GM18873 (cell line): ENCODE measurements around the gene NCKAP5L.
A peak's percentile ranks its signal among the peaks of the same experiment; 100 is the strongest.
"Not testable (repeated sequence)": the region's sequence is repeated elsewhere in the genome, so short reads cannot be mapped to it uniquely, and the experiment has no call there.

Source experiments
- ATAC-seq: cut with Tn5 transposase; IDR thresholded peaks from one replicate; pipeline ENCODE4 v1.9.1; 2021; ENCODE audit warnings: mild to moderate bottlenecking, moderate library complexity, moderate number of reproducible peaks; ENCODE audit not compliant: unreplicated experiment, low FRiP score

Gene NCKAP5L

DNA sequence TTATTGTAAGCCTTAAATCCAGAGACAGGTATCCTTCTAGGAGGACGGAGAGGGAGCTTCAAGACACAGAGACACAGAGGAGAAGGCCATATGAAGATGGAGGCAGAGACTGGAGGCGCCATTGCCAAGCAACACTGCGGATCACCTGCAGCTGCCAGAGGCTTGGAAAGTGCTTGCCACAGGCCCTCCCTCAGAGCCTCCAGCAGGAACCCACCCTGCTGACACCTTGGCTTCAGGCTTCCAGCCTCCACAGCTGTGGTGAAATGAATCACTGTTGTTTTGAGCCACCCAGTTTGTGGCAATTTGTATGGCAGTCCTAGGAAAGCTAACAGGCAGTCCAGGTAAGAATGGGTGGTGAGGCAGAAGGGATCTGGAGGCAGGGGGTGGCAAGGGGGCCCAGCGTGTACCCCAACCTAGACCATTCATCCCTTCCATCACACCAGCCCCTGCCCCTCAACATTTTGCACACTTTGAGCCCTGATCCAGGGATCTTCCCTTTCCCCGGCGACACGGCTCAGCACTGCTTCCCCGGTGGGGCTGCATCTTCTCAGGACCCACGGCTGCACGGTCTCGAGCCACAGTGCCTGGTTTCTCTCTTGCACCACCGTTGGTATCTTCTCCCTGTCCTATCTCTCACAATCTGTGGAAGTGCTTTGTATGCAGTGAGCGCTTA is 37.0 kb upstream of the NCKAP5L start:
- ATAC-seq = no peak

DNA sequence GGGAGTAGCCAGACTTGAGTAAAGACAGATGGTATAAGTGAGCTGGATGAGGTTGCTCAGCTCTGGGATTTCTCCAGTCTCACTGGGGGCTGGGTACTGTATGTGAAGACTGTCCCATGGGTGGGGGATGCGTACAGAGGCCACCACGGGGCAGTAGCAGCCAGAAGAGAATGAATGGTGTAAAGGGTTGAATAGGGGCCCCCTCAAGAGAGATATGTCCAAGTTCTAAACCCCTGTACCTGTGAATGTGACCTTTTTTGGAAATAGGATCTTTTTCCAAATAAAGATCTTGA is 36.5 kb upstream of the NCKAP5L start:
- ATAC-seq = no peak

DNA sequence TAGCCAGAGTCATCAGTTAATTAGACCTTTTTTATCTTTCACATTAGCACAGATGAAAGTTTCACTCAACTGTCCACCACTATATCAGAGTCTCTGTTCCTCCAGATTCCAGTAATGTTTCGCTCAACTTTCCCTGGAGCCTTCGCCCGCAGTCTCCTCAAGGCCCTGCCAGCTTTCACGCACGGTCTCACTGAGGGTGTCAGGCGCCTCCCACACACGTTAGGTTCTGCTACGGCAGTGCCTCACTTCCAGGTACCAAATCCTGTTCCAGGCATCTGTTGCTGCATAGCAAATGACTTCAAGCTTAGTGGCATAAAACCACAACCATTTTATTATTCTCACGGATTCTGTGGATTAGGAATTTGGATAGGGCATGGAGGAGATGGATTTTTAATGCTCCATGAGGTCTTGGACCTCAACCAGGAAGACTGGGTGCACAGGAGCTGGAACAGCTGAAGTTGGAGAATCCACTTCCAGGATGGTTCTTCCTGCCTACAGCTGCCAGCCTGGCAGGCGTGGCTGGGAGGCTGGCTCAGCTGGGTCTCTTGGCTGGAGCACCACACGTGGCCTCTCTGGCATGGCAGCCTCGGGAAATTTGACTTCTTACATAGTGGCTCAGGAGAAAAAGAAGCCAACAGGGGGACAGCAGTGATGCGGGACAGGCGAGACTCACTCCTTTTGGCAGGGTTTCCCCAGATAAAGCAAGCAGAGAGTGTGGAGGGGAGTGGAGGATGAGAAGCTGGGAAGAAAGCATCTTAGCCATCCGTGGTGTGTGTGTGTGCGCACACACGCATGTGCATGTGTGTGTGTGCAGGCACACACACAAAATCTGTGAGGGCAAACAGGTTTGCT is 36.0 kb upstream of the NCKAP5L start:
- no peak for ATAC-seq

DNA sequence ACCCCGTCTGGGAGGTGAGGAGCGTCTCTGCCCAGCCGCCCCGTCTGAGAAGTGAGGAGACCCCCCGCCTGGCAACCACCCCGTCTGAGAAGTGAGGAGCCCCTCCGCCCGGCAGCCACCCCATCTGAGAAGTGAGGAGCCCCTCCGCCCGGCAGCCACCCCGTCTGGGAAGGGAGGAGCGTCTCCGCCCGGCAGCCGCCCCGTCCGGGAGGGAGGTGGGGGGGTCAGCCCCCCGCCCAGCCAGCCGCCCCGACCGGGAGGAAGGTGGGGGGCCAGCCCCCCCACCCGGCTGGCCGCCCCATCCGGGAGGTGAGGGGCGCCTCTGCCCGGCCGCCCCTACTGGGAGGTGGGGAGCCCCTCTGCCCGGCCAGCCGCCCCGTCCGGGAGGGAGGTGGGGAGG is 32.7 kb upstream of the NCKAP5L start:
- not testable (repeated sequence) for ATAC-seq

DNA sequence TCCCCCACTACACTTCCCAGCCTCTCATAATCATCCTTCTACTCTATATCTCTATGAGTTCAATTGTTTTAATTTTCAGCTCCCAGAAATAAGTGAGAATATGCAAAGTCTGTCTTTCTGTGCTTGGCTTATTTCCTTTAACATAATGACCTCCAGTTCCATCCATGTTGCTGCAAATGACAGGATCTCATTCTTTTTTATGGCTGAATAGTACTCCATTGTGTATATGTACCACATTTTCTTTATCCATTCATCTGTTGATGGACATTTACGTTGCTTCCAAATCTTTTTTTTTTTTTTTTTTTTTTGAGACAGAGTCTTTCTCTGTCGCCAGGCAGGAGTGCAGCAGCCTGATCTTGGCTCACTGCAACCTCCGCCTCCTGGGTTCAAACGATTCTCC is 27.7 kb upstream of the NCKAP5L start:
- ATAC-seq = not testable (repeated sequence)

DNA sequence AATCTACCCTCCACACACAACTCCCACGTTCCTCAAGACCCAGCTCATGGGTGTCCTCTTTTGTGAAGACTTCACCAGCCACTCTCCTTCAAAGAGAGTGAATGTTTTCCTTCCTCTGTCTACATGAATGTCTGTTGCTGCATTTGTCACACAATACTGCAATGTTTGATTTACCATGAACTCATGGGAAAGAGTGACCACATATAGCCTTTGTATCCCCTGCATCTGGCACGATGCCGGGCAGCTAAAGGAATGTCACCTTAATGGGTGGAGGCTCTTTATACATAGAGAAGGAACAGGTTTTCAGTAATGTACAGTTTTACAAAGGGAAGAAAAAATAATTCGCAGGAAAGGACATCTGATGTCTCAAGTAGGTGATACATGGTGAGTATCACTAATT is 26.8 kb upstream of the NCKAP5L start:
- no peak for ATAC-seq

DNA sequence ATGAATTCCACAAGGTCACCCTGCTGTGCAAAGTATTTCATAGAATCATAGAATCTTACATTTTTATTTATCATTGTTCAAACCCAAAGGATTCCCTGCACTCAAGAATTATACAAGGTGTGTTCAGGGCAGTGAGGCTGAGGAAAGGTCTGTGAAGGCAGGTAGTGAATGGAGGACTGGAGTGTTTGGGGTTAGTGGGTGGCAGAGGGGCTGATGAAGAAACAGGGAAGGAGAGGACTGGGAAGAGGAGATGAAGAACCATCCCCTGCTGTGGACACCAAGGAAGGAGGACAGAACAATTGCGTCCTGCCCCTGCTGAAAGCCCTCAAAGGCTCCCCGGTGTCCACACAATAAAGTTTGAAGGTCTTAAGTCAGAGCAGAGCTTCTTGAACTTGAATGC is 25.5 kb upstream of the NCKAP5L start:
- ATAC-seq = no peak

DNA sequence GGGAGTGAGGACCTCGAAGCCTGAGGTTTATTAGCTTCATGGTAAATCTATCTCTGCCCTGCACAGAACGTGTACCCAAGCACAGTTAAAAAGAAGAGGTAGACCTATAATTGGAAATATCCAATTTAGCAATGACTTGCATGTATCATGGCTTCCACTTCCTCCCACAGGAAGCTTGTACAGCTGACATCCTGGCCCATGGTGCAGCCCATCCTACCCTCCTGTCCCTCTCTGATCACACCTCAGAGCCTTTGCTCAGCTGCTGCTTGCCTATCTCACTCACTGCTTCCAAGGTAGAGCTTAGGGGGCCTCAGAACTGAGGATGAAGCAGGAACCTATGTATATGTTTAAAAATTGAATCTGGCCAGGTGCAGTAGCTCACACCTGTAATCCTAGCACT is 18.9 kb upstream of the NCKAP5L start:
- no peak for ATAC-seq

DNA sequence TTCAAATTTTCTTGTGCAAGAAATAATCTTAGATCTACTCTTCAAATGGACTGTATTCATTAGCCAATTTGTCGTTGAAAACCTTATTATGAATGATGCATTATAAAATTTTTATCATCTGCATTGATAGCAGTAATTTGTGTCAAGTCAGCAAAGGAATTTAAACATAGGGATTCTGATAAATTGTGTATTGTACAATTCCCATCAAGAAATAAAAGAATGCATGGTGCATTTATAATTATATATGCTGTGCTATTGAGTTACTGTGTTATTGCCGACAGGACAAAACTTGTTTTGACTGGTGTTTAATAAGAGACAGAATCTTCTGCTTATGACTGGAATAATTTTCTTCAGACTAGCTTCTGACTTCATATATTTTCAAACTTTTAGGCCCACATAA is 17.8 kb upstream of the NCKAP5L start:
- ATAC-seq = no peak

DNA sequence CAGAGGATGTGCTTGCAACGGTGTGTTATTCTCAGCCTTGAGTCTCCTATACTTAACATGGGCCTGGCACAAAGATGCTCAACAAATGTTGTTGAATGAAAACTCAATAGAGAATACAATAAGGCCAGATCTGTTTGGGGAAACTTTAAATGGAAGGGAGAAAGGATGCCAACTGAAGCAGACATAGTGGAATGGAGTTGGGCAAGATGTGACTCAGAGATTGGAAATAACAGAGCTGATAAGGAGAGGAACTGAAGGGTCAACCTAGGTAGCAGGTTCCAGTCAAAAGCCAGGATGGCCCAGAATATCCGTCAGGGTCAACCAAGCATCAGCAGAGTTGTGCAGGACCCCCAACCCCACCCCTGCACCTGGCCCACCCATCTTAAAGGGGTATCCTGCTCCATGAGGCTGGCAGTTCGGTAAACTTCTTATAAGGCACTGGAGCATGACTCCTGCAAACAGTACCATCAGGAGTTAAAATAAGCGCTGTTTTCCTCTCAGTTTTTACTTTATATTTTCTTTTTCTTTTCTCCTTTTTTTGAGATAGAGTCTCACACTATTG is 15.7 kb upstream of the NCKAP5L start:
- no peak for ATAC-seq

DNA sequence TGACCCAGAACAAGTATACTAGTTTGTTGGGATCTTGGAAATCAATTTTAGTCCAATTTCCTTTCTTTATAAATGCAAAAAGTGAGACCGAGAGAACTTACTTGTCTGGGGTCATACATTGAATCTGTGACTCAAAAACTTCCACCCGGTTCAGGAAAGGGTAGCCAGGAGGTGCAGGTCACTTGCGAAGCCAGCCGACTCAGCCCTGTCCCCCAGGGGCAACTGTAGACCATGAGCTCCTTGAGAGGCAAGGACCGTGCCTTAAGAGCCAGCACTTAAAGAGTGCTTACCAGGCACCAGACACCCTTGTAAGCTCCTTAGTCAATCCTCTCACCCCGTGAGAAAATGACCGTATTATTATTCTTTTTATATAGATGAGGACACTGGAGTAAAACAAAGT is 15.2 kb upstream of the NCKAP5L start:
- ATAC-seq = no peak

DNA sequence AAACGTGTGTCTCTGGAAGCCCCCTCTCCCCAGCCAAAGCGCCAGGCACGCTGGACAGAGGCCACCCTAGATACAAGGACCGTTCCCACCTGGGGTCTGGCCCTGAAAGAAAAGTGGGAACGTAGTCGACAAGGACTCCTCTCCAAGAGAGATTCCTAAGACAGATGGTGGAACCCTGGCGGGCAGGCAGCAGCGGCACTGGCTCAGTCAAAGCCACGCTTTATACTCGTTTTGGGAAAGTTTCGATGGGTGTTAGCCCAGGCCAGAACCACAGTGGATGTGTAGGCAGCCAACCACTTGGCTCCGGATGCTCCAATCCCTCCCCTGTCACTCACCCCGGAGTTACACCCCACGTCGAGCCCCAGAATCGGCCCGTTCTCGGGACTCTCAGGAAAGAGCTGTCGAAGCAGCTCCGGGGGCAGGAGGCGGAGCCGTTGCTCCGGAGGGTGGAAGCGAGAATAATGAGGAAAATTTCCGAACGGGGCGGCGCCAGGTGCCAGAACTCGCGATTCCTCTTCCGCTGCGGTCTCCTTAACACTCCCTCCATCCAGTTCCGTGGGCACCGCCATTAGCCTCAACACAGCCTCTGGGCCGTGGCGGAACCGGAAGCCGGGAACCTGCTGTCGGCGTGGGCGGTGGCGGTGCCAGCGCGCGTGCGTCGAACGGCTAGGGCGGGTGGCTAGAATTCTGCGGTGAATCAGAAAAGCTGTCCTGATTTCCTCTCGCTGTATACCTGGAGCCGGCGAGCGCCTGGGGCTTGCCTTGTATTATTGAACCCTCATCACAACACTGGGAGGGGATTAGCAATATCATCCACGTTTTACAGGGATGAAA is 14.5 kb upstream of the NCKAP5L start, which contains the start of gene BCDIN3D:
BCDIN3D (minus strand) TSS at position 588 of the 834 bp plus-strand sequence; CDS start at position 569, 19 bp downstream.
- peak; percentile 67 for ATAC-seq

DNA sequence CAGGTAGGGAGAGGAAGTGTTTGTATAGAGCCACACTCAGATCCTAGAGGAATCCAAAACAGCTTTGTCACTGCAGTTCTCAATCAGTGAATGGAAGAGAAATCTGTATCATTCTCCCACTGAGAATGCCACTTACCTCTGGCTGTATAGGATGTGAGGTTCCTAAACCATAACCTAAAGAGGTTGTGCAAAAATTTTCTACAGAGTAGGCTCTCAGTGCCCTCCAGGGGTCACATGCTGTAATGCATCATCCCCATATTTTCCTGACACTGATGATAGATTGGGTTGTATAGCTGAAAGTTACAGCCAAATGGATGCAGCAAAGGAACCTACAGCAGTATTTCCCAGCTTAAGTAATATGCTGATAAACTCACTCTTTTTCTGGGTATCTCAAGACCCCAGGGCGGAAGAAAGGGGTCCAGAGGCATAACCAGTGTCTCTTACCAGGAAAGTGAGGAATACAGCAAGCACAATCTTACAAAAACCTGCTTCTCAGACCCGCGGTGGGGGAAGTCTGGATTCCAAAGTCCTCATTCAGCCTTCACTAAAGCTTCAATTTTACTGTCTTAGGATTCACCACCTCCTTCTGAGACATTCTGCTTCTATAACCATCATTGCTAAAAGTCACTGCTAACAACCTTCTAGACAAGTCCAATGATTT is 10.9 kb upstream of the NCKAP5L start:
- no peak for ATAC-seq

DNA sequence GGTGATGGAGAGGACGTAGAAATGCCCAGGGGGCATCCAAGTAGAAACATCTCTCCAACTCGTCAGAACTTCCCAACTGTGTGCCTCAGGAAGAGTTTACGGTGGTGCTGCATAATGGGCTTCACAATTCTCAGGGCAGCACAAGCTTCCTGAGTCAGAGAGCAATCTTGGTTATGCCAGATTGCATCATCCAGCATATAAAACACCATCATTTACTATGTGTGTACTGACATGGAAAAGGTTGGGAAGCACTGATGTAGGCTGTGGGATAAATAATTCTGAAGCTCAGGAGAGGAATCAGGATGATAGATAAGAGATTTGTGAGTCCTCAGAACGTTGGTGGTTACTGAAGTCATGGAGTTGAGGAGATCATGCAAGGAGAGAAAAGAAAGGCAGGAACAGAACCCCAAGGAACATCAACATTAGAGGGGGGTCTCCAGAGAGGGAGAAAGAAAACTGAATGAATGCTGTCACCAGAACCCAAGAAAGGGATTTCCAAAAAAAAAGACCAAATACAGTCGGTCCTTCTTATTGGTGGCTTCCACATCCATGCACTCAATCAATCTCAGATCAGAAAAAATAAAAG is 4.7 kb upstream of the NCKAP5L start:
- ATAC-seq = no peak

DNA sequence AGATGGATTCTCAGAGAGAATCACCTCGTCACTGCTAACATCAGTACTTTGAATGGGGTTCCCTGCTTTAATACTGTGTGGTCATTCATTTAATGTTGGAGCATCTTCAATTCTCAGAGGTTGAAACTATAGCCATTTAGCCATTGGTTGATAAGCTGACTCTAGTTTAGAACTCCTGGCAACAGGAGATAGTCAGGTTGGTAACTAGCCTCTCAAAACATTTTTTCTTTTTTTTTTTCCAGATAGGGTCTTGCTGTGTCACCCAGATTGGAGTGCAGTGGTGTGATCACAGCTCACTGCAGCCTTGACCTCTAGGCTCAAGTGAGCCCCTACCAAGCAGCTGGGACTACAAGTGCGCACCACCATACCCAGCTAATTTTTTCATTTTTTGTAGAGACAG is 3.5 kb upstream of the NCKAP5L start:
- no peak for ATAC-seq

DNA sequence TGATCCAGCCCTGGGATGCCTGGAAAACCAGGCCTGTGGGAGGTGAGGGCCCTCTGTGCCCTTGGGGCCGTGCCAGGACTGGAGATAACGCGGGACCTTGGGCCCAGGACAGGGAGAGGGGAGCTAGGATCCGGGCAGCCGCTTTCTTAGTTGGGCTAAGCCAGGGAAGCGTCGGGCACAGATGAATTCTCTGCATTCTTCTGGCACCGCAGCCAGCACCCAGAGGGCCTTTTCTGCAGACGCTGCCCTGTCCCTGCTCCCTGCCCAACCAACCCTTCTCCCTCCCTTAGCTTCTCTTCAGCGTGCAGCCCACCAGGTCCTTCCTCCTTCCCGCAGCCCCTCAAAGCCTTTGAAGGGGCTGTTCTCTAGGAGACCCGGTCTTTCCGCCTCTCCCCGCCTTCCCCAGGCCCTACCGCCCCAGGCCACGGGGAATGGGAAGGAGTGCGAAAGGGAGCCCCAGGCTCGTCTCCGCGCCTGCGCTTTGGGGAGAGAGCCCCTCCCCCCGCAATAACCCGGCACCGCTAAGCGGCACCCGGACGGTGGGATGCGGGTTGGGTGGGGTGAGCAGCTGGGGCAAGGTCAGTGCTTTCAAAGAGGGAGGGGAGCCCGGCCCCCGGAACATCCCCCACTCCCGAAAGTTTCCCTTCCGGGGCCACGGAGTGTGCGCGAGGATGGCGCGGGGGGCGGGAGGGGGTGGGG is 663 bp downstream of the NCKAP5L start:
- no peak for ATAC-seq

DNA sequence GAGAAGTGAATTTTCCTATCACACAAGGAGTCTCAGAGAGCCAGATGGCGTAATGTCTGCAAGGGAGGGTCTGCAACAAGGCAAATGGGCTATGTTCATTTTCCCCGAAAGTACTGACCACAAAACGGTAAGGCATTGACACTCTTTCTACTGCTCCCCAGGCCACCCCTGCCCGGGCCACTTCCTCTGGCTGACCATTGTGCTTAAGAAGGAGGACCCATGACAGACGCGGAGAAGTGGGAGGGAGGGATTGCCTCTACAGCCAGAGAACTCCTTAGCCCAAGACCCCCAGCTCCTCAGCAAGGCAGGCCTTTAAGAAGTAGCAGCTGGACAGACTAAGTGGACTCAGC is 1.2 kb downstream of the NCKAP5L start:
- no peak for ATAC-seq

DNA sequence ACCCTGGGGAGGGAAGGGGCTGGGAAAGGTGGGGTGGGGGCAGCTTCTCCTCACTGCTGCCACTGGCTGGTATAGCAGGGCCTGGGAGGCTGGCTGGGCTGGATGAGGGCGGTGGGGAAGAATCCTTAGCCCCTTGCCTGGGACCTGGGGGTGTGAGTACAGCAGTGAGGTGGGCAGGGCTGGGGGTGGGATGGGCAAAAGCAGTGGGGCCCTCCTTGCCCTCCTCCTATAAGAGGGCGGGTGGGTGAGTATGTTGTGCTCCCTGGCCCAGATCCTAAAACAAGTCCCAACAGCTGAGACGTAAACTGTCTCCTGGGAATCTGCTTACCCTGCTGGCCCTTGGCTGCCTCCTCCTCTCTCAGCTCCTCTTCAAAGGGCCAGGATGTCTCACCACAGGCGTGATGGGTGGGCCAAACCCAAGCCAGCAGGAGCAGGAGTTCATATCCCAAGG is 2.2 kb downstream of the NCKAP5L start:
- ATAC-seq = no peak

DNA sequence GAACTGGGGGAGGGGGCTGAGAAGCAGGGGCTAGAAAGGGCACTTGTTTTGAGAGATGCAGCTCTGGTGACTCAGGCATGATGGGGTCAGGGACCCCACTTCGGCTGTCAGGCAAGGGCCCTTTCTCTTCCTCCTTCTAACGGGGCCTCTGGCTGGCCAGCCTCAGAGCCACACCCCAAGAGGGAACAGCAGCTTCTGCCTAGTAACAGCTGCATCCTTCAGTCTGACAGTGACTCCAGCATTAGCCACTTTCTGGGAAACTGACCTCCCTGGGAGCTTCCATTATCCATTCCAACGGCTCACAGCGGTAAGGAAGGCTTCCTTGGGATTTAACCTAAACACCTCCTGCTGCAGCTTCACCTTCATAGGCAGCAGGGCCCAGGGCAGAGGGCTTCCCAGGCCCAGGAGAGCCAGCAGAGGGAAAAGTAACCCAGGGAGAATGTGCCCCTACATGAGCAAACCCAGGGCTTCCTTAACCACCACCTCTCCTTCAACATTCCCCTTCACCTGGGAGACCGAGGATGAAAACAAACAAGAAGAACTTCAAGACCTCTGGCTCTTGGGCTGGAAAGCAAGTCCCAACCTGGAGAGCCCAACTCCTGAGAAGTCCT is 2.7 kb downstream of the NCKAP5L start:
- ATAC-seq = no peak
